ENCODE data around the gene TRIO. TPM values are rescaled to one million over a fixed set of nuclear protein-coding genes. Genes with fewer than 3 reads are reported as not detected.
A peak's percentile ranks its signal among the peaks of the same experiment; 100 is the strongest.

Gene TRIO
- total and polyA plus RNA-seq, 2 donors (not counting 3 experiments of a cell fraction or from before 2014, with no cell fraction given) = 82.9 to 248 TPM

DNA sequence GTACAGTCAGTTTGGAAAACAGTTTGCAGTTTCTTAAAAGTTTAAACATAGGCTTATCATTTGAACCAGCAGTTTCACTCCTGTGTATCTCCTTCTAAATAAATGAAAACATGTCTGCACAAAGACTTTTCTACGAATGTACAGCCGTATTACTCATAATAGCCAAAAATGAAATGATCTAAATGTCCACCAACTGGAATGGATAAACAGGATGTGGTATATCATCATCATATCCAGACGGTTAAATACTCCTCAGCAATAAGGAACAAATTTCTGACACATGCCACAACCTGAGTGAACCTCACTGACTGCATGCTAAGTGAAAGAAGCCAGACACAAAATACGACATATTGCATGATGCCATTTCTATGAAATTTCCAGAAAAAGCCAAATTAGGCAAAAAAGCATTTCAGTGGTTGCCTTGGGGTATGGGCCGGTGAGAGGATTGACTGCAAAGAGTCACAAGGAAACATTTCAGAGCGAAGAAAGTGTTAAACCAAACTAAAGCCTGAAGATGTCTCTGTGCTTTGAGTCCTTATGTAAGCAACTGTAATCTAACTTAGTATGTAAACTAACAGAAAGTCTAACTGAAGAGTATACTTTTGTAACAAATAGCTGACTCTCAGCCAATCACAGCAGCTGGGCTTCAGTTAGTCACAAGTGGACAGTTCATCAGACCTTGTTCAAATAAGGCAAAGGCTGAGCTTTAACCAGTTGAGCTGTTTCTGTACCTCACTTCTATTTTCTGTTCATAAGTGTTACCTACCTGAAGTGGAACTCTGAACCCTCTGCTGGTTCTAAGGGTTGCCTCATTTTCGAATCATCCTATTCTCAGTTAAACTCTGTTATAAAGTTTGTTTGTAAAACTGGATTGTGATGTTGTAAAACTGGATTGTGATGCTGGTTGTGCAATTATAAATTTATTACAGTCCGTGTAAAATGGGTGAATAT is 65.2 kb downstream of the TRIO start:
- DNase-seq (ENCODE audit: low read depth, low spot score) (peak; percentile 59), FAIRE-seq (peak; percentile 12)
- intact Hi-C loops (cut with micrococcal nuclease) (no loop called here), dilution Hi-C loops (cut with MboI; ENCODE audit: extremely low pct_ligation_motif_present, low sequenced_read_pairs) (no loop called here)
- no peaks in the 10 kb centered on the region for H3K36me3 ChIP-seq (ENCODE audit: control insufficient read depth in 2 of 2, extremely low read depth in 1 of 2, insufficient read depth in 2 of 2, low read length in 2 of 2)
- ChIA-PET POLR2A (no interaction called here), CTCF (no interaction called here)
- peak overlapping the region; percentile 54 for H3K27ac ChIP-seq (ENCODE audit: insufficient read depth, low read depth, low read length)
- H3K4me2 ChIP-seq (ENCODE audit: insufficient read depth, low read length) = peak overlapping the region; percentile 35
- no peak overlapping the region for H2AFZ ChIP-seq (ENCODE audit: low read depth, low read length)
- peak; percentile 53 for TF ChIP-seq JUN (IDR thresholded peaks at IDR 0.05; ENCODE audit: borderline replicate concordance, insufficient read depth, insufficient read length, low read depth)
- TF ChIP-seq EZH2 (IDR thresholded peaks at IDR 0.05; ENCODE audit: borderline replicate concordance, low read depth, low read length, severe bottlenecking) = no peak
- peak; percentile 38 for TF ChIP-seq FOS (IDR thresholded peaks at IDR 0.05; ENCODE audit: borderline replicate concordance, insufficient read depth, low read length)
- peak; percentile 34 for TF ChIP-seq POLR2A (IDR thresholded peaks at IDR 0.05; ENCODE audit: low read depth, low read length)
- no peaks in the 10 kb centered on the region for H3K9me1 ChIP-seq (replicated peaks; ENCODE audit: control insufficient read depth, extremely low read depth, insufficient read depth, low read length)
- TSS peak; percentile 53 for BruUV-seq (replicated peaks)
- H3K27me3 ChIP-seq (ENCODE audit: control insufficient read depth in 2 of 2, insufficient read depth in 2 of 2, low read length in 2 of 2) = no peaks in the 10 kb centered on the region
- peaks cover 96% of the 10 kb centered on the region for H3K79me2 ChIP-seq (ENCODE audit: control insufficient read depth, insufficient read depth, low read length)
- H3K4me1 ChIP-seq (ENCODE audit: control insufficient read depth, extremely low read depth, insufficient read depth, low read length) = peaks cover 63% of the 10 kb centered on the region
- no peaks in the 10 kb centered on the region for H4K20me1 ChIP-seq (replicated peaks; ENCODE audit: control insufficient read depth, extremely low read depth, insufficient read depth, low read length)
- no peak overlapping the region for H3K9ac ChIP-seq (replicated peaks; ENCODE audit: extremely low read depth, insufficient read depth, low read length)
- no peaks in the 10 kb centered on the region for H3K9me3 ChIP-seq (replicated peaks; ENCODE audit: control insufficient read depth, insufficient read depth, low read length)
- H3K4me3 ChIP-seq (replicated peaks in 1 of 3; ENCODE audit: insufficient read depth in 1 of 3, low read depth in 1 of 3, low read length in 3 of 3) = no peak overlapping the region

DNA sequence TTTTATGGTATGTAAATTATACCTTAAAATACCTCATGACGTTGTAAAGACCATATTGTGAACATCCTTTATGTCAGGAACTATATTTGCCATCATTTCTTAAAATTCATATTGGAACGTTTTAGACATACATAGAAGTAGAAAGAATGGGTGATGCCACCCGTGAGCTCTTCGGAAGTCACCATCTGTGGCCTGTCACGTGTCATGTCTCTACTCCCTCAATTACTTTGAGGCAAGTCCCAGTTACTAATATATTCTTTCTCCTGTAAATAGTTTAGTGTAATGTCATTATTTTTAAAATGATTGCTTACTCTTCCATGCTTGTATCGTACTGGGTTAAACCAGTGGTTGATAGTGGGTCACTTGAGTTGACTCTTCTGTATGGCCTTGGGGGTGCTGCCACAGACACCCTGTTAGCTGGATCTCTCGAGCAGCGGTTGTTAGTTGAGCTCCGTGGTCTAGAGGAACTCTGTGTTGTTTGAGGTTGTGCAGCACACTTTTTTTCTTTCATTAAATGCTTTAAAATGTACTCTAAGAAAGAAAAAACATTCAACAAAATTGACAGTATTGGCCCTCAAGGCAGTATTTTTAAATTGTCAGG is 66.2 kb downstream of the TRIO start:
- Histone ChIP-seq H2AFZ (ENCODE audit: low read depth, low read length) (no peak overlapping the region), H3K27ac (ENCODE audit: insufficient read depth, low read depth, low read length) (no peak overlapping the region), H3K36me3 (ENCODE audit: control insufficient read depth in 2 of 2, extremely low read depth in 1 of 2, insufficient read depth in 2 of 2, low read length in 2 of 2) (no peaks in the 10 kb centered on the region), H3K4me3 (replicated peaks in 1 of 3; ENCODE audit: insufficient read depth in 1 of 3, low read depth in 1 of 3, low read length in 3 of 3) (no peak overlapping the region), H4K20me1 (replicated peaks; ENCODE audit: control insufficient read depth, extremely low read depth, insufficient read depth, low read length) (peaks cover 3% of the 10 kb centered on the region), H3K4me2 (ENCODE audit: insufficient read depth, low read length) (no peak overlapping the region), H3K9me1 (replicated peaks; ENCODE audit: control insufficient read depth, extremely low read depth, insufficient read depth, low read length) (no peaks in the 10 kb centered on the region), H3K4me1 (ENCODE audit: control insufficient read depth, extremely low read depth, insufficient read depth, low read length) (peaks cover 53% of the 10 kb centered on the region), H3K9ac (replicated peaks; ENCODE audit: extremely low read depth, insufficient read depth, low read length) (no peak overlapping the region), H3K27me3 (ENCODE audit: control insufficient read depth in 2 of 2, insufficient read depth in 2 of 2, low read length in 2 of 2) (no peaks in the 10 kb centered on the region), H3K79me2 (ENCODE audit: control insufficient read depth, insufficient read depth, low read length) (peaks cover 96% of the 10 kb centered on the region), H3K9me3 (replicated peaks; ENCODE audit: control insufficient read depth, insufficient read depth, low read length) (no peaks in the 10 kb centered on the region)
- no peak for DNase-seq (ENCODE audit: low read depth, low spot score)
- intact Hi-C loops (cut with micrococcal nuclease) (no loop called here), dilution Hi-C loops (cut with MboI; ENCODE audit: extremely low pct_ligation_motif_present, low sequenced_read_pairs) (no loop called here)
- BruUV-seq (replicated peaks) = no TSS peak
- ChIA-PET CTCF (interaction anchor here (1.2 to 1.9 kb wide), 2 partner anchors 9 to 61 kb away, joined by 5 to 9 read pairs; no protein-coding TSS in a partner anchor), POLR2A (no interaction called here)
- FAIRE-seq = no peak
- TF ChIP-seq, protein P1, sequence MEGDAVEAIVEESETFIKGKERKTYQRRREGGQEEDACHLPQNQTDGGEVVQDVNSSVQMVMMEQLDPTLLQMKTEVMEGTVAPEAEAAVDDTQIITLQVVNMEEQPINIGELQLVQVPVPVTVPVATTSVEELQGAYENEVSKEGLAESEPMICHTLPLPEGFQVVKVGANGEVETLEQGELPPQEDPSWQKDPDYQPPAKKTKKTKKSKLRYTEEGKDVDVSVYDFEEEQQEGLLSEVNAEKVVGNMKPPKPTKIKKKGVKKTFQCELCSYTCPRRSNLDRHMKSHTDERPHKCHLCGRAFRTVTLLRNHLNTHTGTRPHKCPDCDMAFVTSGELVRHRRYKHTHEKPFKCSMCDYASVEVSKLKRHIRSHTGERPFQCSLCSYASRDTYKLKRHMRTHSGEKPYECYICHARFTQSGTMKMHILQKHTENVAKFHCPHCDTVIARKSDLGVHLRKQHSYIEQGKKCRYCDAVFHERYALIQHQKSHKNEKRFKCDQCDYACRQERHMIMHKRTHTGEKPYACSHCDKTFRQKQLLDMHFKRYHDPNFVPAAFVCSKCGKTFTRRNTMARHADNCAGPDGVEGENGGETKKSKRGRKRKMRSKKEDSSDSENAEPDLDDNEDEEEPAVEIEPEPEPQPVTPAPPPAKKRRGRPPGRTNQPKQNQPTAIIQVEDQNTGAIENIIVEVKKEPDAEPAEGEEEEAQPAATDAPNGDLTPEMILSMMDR (IDR thresholded peaks at IDR 0.05; ENCODE audit: extremely low read depth in 1 of 2, insufficient read depth in 1 of 2, low read depth in 1 of 2, low read length in 2 of 2) = no peak
- no peak for TF ChIP-seq EZH2 (IDR thresholded peaks at IDR 0.05; ENCODE audit: borderline replicate concordance, low read depth, low read length, severe bottlenecking)
